K562 (cell line): ENCODE measurements around the gene EYA3. TPM values are rescaled to one million over a fixed set of nuclear protein-coding genes. Genes with fewer than 3 reads are reported as not detected.
A peak's percentile ranks its signal among the peaks of the same experiment; 100 is the strongest.

Experiments used
- CEBPG ChIP-seq, 3 experiments: fragments of 200-800 bp in 1 of 3; sonication (Bioruptor generic) in 1 of 3; sonication (generic) in 1 of 3; formaldehyde crosslinking in 1 of 3; IDR thresholded peaks in 2 of 3; conservative IDR thresholded peaks in 1 of 3; 2 replicates each; pipeline versions ENCODE4 v1.6.1 to v1.8.0; 2016 to 2022; ENCODE audit warnings: missing compliant biosample characterization in 2 of 3, missing genetic modification characterization in 2 of 3, mild to moderate bottlenecking in 1 of 3, missing genetic modification reagents in 1 of 3
- FOS ChIP-seq: IDR thresholded peaks from 3 replicates; pipeline ENCODE4 v1.6.1; 2011; ENCODE audit not compliant: insufficient read length; ENCODE audit errors: extremely low read depth
- IRF2 ChIP-seq: sonication (generic); formaldehyde crosslinking; IDR thresholded peaks from 2 replicates; pipeline ENCODE4 v1.8.1; 2022; ENCODE audit warnings: mild to moderate bottlenecking, missing genetic modification reagents
- KDM1A ChIP-seq, 2 experiments: fragments of 450-650 bp; IDR thresholded peaks; 2 replicates each; pipeline ENCODE4 v1.6.1; 2016; ENCODE audit warnings: mild to moderate bottlenecking in 2 of 2
- MEIS2 ChIP-seq: fragments of 450-650 bp; IDR thresholded peaks from 2 replicates; pipeline ENCODE4 v1.6.1; 2014; ENCODE audit warnings: mild to moderate bottlenecking; ENCODE audit not compliant: partially characterized antibody
- polyA plus RNA-seq, 8 experiments: library from polyadenylated mRNA; depleted of rRNA in 4 of 8; stranded (reverse) in 5 of 8; unstranded in 3 of 8; fragments of >200 nt; fragmentation: Nextera tagmentation in 2 of 8; fragmentation: Illumina TruSeq in 1 of 8; extraction: Ambion mirVana in 2 of 8; extraction: Trizol in 1 of 8; gene quantifications; 2 replicates each; pipeline versions ENCODE4 v1.2.1 to v1.2.3, GENCODE V29; 2011 to 2014; ENCODE audit warnings: inconsistent platforms in 1 of 8, missing spikeins in 1 of 8
- total RNA-seq, 7 experiments: library from RNA; depleted of rRNA in 6 of 7; stranded (reverse); fragments of >200 nt in 6 of 7; fragmentation: Illumina TruSeq in 2 of 7; extraction: Trizol in 2 of 7; gene quantifications; 2 replicates each; pipeline versions ENCODE4 v1.2.1 to v1.2.3, GENCODE V29; 2011 to 2021; ENCODE audit warnings: low replicate concordance in 1 of 7
- TF ChIP-seq, protein P1 (sequence below), 2 experiments: fragments of 450-650 bp; IDR thresholded peaks; 2 replicates each; pipeline ENCODE4 v1.6.1; 2016; ENCODE audit warnings: mild to moderate bottlenecking in 2 of 2, borderline replicate concordance in 1 of 2, low read depth in 1 of 2, moderate library complexity in 1 of 2

The EYA3 gene
- total and polyA plus RNA-seq, 9 of the 15 experiments (the other 6 are each of a cell fraction or from before 2014, with no cell fraction given): 21.7 to 64.0 (median 43.6) TPM

DNA sequence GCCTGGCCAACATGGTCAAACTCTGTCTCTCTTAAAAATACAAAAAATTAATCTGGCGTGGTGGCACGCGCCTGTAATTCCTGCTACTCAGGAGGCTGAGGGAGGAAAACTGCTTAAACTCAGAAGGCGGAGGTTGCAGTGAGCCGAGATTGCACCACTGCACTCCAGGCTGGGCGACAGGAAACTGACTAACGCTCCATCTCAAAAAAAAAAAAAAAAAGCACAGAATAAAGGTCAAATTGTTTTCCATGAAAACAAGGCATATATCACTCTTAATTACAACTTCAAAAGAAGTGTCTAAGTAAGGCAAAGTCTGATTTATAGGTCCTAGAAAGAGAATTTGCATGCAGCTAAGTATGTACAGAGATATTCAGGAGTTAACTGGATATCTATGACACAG, 25.6 kb downstream of the EYA3 start (continued):
- TF ChIP-seq, protein P1, sequence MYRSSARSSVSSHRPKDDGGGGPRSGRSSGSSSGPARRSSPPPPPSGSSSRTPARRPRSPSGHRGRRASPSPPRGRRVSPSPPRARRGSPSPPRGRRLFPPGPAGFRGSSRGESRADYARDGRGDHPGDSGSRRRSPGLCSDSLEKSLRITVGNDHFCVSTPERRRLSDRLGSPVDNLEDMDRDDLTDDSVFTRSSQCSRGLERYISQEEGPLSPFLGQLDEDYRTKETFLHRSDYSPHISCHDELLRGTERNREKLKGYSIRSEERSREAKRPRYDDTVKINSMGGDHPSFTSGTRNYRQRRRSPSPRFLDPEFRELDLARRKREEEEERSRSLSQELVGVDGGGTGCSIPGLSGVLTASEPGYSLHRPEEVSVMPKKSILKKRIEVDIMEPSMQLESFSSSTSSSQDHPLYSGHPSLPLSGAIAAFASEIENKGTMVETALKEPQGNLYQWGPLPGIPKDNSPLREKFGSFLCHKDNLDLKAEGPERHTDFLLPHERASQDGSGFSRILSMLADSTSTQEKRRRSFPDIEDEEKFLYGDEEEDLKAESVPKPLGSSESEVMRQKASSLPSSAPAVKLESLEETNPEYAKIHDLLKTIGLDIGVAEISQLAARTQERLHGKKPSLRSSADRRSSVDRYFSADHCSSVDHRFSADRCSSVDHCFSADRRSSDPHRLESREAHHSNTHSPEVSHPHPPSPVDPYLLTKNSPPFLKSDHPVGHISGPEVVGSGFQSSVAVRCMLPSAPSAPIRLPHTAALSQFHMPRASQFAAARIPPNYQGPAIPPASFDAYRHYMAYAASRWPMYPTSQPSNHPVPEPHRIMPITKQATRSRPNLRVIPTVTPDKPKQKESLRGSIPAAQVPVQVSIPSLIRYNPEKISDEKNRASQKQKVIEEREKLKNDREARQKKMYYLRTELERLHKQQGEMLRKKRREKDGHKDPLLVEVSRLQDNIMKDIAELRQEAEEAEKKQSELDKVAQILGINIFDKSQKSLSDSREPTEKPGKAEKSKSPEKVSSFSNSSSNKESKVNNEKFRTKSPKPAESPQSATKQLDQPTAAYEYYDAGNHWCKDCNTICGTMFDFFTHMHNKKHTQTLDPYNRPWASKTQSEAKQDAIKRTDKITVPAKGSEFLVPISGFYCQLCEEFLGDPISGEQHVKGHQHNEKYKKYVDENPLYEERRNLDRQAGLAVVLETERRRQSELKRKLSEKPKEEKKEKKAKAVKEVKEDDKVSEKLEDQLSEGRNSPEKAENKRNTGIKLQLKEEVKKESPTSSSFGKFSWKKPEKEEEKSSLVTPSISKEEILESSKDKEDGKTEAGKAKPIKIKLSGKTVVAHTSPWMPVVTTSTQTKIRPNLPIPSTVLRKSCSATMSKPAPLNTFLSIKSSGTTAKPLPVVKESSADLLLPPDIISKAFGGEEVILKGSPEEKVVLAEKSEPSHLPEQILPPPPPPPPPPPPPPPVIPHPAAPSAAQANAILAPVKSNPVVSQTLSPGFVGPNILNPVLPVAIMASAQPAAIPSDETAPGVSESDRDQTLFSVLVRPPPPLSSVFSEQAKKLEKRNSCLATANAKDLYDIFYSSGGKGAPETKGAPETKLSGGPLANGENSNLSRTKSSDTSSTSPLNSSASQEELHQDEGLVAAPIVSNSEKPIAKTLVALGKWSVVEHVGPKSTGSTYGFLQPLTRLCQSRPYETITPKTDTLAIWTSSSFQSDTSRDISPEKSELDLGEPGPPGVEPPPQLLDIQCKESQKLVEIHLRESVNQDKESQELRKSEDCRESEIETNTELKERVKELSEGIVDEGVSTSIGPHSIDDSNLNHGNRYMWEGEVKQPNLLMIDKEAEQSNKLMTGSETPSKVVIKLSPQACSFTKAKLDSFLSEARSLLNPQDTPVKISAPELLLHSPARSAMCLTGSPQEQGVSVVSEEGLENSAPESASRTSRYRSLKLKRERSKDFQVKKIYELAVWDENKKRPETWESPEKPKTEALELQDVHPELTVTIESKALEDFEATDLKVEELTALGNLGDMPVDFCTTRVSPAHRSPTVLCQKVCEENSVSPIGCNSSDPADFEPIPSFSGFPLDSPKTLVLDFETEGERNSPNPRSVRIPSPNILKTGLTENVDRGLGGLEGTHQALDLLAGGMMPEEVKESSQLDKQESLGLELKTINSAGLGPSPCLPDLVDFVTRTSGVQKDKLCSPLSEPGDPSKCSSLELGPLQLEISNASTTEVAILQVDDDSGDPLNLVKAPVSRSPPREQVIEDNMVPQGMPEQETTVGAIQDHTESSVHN (IDR thresholded peaks at IDR 0.05; ENCODE audit: borderline replicate concordance in 1 of 2, low read depth in 1 of 2): no peak
- TF ChIP-seq IRF2 (CRISPR knock-in tag) (no peak), CEBPG (CRISPR knock-in tag; IDR thresholded peaks at IDR 0.05) (no peak), CEBPG (tag; conservative IDR thresholded peaks at IDR 0.05 in 1 of 2, IDR thresholded peaks at IDR 0.05 in 1 of 2) (no peak), MEIS2 (peak; percentile 92), KDM1A (IDR thresholded peaks at IDR 0.05) (0 out of 4 replicates have a peak, but pooled peaks of 1 of the 2 experiments have one; percentile 0), FOS (no peak)
